ENCODE data around the gene TGIF1.

Gene TGIF1

GRCh38 chr18:3472681-3473544, 22.9 kb downstream of the TGIF1 start:
- in situ Hi-C loops (cut with MboI; ENCODE audit: low pct_unique_long_range_greater_than_20kb, low sequenced_read_pairs) = no loop called here
- no peak for DNase-seq

- DNase-seq = no peak
- in situ Hi-C loops (cut with MboI; ENCODE audit: low pct_unique_long_range_greater_than_20kb, low sequenced_read_pairs) = no loop called here
These were observed 28.4 kb downstream of the TGIF1 start for GRCh38 chr18:3478262-3478978.

DNA sequence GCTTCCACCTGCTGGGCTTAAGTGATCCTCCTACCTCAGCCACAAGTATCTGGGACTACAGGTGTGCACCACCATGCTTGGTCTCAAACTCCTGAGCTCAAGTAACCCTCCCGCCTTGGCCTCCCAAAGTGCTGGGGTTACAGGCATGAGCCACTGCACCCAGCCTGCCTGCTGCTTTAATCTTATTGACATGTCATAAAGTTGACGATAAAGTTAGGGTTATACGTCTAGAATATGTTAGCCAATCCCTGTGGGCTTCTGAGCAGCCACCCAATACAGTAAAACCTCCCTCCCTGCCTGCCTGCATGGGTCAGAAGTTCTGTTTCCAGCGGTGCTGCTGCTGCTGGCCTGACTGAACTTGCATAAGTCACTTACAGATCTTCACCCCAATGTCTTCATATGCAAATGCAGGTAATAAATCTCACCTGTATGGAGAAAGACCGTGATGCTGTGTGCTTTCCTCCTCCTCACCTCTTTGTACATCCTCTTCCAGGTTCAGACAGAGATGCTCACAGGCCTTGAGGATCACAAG, 30.1 kb downstream of the TGIF1 start:
- no peak for DNase-seq
- in situ Hi-C loops (cut with MboI; ENCODE audit: low pct_unique_long_range_greater_than_20kb, low sequenced_read_pairs) = no loop called here

GRCh38 chr18:3480827-3481573, 31.0 kb downstream of the TGIF1 start:
- no peak for DNase-seq
- in situ Hi-C loops (cut with MboI; ENCODE audit: low pct_unique_long_range_greater_than_20kb, low sequenced_read_pairs) = no loop called here

DNA sequence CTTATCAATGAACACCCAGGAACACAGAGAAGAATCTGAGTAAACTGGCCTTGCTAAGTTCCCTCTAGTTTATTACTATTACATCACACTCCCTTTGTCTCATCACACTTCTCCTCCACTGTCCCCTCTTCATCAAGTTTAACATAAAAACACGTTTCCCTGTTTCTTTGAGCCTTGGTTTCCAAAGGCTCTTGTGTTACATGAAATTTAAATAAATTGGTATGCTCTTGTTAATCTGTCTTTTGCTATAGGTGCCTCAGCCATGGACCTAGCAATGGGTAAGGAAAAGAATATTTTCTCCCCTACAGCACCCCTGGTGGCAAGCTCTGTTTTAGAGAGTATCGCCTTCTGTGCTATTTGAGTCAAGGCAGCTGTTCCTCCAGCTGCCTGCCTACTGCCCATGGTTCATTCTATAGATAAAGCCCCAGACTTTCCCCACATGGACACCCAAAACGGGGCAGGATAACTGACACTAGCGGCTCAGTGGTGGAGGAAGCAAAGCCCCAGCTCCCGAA, 31.8 kb downstream of the TGIF1 start:
- in situ Hi-C loops (cut with MboI; ENCODE audit: low pct_unique_long_range_greater_than_20kb, low sequenced_read_pairs) = no loop called here
- DNase-seq = peak; percentile 50

- DNase-seq = no peak
- in situ Hi-C loops (cut with MboI; ENCODE audit: low pct_unique_long_range_greater_than_20kb, low sequenced_read_pairs) = no loop called here
These were observed 32.3 kb downstream of the TGIF1 start for GRCh38 chr18:3482258-3482657.

GRCh38 chr18:3485153-3486149, 35.5 kb downstream of the TGIF1 start:
- DNase-seq = no peak
- in situ Hi-C loops (cut with MboI; ENCODE audit: low pct_unique_long_range_greater_than_20kb, low sequenced_read_pairs) = no loop called here

- in situ Hi-C loops (cut with MboI; ENCODE audit: low pct_unique_long_range_greater_than_20kb, low sequenced_read_pairs) = no loop called here
- DNase-seq = no peak
These were observed 36.5 kb downstream of the TGIF1 start for GRCh38 chr18:3486512-3486911.

DNA sequence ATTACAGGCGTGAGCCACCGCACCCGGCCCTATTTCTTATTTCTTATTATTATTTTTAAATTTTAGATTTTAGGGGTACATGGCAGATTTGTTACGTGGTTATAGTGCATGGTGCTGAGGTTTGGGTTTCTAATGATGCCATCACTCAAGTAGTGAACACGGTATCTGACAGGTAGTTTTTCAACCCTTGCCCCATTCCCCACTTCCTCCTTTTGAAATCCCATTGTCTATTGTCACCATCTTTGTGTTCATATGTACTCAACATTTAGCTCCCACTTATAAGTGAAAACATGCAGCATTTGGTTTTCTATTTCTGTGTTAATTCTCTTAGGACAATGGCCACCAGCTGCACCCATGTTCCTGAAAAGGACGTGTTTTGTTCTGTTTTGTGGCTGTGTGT, 39.5 kb downstream of the TGIF1 start:
- no peak for DNase-seq
- in situ Hi-C loops (cut with MboI; ENCODE audit: low pct_unique_long_range_greater_than_20kb, low sequenced_read_pairs) = no loop called here

GRCh38 chr18:3491981-3492555, 42.1 kb downstream of the TGIF1 start:
- in situ Hi-C loops (cut with MboI; ENCODE audit: low pct_unique_long_range_greater_than_20kb, low sequenced_read_pairs) = no loop called here
- DNase-seq = no peak

DNA sequence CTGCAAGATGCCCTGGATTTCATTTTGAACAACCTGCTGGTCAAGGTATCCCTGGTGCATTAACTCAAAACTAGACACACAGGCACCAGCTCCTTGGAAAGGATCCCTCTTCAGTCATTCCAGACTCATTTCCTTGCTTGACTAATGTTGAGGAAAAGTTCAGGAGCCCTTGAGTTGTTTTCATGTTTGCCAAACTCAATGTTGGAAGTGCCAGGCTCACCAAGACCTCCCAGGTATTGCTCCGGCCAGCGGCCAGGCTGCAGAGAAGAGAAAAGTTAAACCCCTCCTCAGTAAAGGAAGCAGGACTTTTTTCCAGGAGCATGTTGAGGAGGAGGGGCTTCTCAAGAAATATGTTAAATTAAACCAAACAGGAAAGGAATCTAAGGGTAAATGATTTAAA, 42.7 kb downstream of the TGIF1 start:
- DNase-seq = no peak
- in situ Hi-C loops (cut with MboI; ENCODE audit: low pct_unique_long_range_greater_than_20kb, low sequenced_read_pairs) = no loop called here

- DNase-seq = peak; percentile 60
- in situ Hi-C loops (cut with MboI; ENCODE audit: low pct_unique_long_range_greater_than_20kb, low sequenced_read_pairs) = no loop called here
These were observed 43.7 kb downstream of the TGIF1 start for GRCh38 chr18:3493501-3494244.

- no peak for DNase-seq
These were observed 44.2 kb downstream of the TGIF1 start for GRCh38 chr18:3494245-3494526.

DNA sequence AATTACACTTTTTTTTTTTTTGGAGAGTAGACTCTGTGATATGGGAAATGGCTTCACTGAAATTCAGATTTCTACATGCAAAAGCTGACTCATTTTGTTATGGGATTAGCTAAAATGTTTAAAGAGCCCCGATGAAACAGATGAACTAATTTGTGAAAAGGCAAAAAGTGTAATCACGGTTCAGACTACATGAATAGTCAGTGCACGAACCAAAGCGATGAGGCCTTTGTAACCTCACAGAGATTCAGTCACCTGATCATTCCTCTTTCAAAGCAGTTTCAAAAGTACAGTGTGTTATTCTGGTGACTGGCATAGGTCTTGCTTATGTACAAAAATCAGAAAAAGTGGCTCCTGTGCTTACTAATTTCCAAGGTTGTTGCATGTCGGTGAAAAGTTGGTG, 44.6 kb downstream of the TGIF1 start:
- DNase-seq = no peak
- in situ Hi-C loops (cut with MboI; ENCODE audit: low pct_unique_long_range_greater_than_20kb, low sequenced_read_pairs) = no loop called here

More at GRCh38 chr18:3494245-3494526, 44.2 kb downstream of the TGIF1 start:
- in situ Hi-C loops (cut with MboI; ENCODE audit: low pct_unique_long_range_greater_than_20kb, low sequenced_read_pairs) = no loop called here

- no peak for DNase-seq
These were observed 45.9 kb downstream of the TGIF1 start for GRCh38 chr18:3495691-3496430.

DNA sequence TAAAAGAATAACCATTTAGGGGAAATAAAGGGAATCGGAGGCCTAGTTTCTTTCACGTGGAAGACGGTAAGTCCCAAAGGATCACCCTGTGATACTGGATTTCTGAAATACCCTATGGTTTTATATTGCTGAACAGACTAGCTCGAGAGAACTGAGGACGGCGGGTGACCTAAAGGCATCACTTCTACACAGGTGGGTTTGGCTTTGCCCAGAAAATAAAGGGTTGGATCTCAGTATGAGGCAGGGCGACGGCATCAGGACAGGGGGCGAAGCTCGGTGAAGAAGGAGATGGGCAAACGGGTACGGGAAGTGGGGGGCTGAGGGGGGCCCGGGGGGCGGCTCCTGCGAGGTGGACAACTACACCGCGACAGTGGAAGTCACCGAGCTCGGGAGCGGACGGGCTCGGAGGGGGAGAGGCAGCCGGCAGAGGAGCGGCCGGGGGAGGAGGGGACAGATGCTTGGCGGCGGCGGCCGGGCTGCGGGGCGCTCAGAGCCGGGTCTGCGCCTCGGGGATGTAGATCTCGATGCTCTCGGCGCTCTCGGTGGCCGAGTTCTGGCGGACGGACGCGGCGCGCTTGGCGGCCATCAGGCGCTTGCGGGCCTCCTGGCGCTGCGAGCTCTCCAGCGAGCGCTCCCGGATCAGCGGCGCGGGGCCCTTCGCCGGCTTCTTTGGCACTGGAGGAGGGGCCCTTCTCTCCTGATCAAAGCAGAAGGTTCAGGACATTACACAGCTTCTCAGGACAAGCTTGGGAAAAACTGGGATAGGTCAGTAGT, 48.9 kb downstream of the TGIF1 start:
- DNase-seq = no peak
- in situ Hi-C loops (cut with MboI; ENCODE audit: low pct_unique_long_range_greater_than_20kb, low sequenced_read_pairs) = no loop called here

More at GRCh38 chr18:3495691-3496430, 45.9 kb downstream of the TGIF1 start:
- in situ Hi-C loops (cut with MboI; ENCODE audit: low pct_unique_long_range_greater_than_20kb, low sequenced_read_pairs) = no loop called here

Data from KBM-7 (cell line).